GM12875 (cell line): Measurements from ENCODE around the gene UBTF.
"Not testable (repeated sequence)": the region's sequence is repeated elsewhere in the genome, so short reads cannot be mapped to it uniquely, and the experiment has no call there.

Experiments
- H3K4me3 ChIP-seq: one replicate; pipeline ENCODE4 v1.5.1; 2011; ENCODE audit warnings: low read depth, low read length, control low read depth
- TF ChIP-seq, protein P1 (sequence below): IDR thresholded peaks from 2 replicates; pipeline ENCODE4 v1.5.1; 2011; ENCODE audit warnings: low read depth, mild to moderate bottlenecking, control low read depth, inconsistent platforms, low read length, moderate library complexity, borderline replicate concordance; ENCODE audit not compliant: insufficient read depth

UBTF gene

DNA sequence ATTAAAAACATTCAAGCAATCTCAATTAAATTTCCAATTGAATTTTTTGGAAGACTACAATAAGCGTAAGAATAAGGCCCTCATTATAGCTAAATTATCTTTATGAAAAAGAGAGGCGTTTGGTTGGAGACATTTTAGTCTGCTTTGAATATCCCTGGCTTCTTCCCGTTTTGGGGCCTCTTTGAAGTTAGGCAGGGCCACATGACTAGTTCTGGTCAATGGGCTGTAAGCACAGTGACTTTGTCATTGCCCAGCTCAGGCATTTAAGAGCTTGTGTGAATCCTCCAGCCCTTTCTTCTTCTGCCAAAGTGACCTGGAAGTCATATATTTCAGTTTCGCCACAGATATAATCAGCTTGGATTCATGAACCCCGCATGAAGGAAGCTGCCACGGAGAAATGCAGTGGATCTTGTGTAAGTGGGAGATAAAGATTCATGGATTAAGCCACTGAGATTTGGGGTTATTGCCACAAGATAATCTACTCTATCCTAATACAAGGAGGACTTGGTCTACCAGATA, 21.7 kb upstream of the UBTF start:
- TF ChIP-seq, protein P1, sequence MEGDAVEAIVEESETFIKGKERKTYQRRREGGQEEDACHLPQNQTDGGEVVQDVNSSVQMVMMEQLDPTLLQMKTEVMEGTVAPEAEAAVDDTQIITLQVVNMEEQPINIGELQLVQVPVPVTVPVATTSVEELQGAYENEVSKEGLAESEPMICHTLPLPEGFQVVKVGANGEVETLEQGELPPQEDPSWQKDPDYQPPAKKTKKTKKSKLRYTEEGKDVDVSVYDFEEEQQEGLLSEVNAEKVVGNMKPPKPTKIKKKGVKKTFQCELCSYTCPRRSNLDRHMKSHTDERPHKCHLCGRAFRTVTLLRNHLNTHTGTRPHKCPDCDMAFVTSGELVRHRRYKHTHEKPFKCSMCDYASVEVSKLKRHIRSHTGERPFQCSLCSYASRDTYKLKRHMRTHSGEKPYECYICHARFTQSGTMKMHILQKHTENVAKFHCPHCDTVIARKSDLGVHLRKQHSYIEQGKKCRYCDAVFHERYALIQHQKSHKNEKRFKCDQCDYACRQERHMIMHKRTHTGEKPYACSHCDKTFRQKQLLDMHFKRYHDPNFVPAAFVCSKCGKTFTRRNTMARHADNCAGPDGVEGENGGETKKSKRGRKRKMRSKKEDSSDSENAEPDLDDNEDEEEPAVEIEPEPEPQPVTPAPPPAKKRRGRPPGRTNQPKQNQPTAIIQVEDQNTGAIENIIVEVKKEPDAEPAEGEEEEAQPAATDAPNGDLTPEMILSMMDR: no peak
- H3K4me3 ChIP-seq: no peak overlapping the region

DNA sequence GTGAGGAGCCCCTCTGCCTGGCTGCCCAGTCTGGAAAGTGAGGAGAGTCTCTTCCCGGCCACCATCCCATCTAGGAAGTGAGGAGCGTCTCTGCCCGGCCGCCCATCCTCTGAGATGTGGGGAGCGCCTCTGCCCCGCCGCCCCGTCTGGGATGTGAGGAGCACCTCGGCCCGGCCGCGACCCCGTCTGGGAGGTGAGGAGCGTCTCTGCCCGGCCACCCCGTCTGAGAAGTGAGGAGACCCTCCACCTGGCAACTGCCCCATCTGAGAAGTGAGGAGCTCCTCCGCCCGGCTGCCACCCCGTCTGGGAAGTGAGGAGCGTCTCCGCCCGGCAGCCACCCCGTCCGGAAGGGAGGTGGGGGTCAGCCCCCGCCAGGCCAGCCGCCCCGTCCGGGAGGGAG, 18.4 kb upstream of the UBTF start:
- H3K4me3 ChIP-seq: not testable (repeated sequence)

DNA sequence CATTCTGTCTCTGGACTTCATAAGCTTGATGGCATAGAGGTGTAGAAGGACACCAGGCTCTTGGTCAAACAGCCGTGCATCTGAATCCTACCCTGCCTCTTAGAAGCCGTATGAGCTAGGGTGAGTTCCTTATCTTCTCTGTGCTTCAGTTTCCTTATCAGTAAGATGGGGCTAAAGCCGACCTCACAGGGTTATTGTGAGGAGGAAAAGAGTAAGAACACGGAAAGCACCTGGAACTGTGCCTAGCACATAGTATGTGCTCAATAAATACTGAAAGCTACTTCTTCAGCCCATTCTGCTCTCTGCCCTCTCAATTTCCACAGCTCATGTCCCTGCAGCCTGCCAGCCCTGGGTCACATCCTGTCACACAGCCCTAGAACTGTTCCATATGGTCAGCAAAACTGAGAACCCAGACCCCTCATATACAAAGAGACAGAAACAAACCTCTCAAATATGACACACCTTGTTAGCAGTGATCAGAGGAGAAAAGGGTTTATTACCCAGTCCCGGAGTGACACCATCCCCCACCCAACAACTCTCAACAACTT, 17.0 kb upstream of the UBTF start:
- TF ChIP-seq, protein P1: no peak
- H3K4me3 ChIP-seq: no peak overlapping the region

DNA sequence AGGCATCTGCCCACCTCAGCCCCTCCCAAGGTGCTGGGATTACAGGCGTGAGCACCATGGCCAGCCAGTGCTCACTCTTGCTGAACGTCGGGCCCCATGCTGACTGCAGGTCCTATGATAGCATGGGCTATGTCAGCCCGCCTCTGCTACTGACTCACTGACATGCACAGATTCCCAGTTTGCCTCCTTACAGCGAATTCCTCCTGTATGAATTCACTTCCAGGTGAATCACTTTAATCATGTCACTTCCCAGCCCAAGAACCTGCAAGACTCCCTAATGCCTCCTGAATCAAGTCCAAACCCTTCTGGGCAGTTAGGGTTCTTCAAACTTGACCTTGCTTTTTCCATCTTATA, 16.1 kb upstream of the UBTF start:
- H3K4me3 ChIP-seq: no peak overlapping the region
- TF ChIP-seq, protein P1: no peak

DNA sequence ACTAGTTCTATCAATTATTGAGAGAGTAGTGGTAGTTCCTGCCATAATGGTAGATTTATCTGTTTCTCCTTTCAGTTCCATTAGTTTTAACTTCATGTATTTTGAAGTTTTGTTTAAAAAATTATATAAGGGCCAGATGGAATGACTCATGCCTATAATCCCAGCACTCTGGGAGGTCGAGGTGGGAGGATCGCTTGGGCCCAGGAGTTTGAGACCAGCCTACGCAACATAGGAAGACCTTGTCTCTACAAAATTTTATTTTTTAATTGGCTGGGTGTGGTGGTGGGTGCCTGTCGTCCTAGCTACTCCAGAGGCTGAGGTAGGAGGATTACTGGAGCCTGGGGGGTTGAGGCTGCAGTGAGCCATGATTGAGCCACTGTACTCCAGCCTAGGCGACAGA, 14.1 kb upstream of the UBTF start:
- no peak overlapping the region for H3K4me3 ChIP-seq
- TF ChIP-seq, protein P1: no peak

DNA sequence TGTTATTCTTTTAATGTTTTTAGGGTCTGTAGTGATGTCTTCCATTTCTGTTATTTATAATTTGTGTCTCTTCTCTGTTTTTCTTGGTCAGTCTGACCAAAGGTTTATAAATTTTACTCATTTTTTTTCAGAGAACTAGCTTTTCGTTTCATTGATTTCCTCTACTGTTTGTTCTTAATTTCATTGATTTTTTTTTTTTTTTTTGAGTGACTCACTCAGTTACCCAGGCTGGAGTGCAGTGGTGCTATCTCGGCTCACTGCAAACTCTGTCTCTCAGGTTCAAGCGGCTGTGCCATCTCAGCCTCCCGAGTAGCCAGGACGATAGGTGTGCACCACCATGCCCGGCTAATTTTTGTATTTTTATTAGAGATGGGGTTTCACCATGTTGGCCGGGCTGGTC, 12.6 kb upstream of the UBTF start:
- TF ChIP-seq, protein P1: no peak
- H3K4me3 ChIP-seq: no peak overlapping the region

DNA sequence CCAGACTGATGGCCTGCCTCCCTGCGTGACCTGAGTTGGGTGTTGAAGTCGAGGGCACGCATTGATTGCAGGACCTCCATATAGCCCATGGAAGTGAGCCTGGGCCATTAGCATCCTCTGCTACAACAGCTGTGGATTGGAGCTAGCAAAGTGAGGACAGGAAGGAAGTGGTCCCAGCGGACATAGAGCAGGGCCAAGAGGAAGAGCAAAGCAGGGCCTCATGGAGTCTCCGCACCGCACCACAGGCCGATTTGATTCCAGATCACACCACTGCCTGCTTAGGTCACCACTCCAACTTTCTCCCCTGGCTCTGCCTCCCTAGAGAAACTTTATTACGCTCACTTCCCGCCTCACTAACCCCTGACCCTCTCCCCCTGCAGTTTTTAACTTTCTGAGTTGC, 10.7 kb upstream of the UBTF start:
- TF ChIP-seq, protein P1: no peak
- no peak overlapping the region for H3K4me3 ChIP-seq

DNA sequence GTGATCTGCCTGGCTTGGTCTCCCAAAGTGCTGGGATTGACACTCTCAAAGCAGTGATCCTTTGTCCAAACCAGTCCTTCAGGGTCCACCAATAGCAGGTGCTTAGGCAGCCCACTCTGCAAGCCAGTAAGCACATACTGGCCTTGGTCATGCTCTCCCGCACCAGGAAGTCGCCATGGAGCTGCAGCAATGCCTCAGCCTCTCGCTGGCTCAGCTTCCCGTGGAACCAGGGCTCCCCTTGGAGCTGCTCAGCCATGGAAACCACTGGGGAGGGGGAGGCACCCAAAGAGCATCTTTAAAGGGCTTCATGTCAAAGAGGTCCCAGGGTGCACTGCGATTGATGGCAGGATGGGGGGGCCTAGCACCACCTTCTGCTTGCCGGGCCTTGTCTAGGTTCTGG, 9.6 kb upstream of the UBTF start:
- TF ChIP-seq, protein P1: no peak
- no peak overlapping the region for H3K4me3 ChIP-seq
